UCSD-AML1 (cell line): ENCODE data around the gene ZIC4.

Source experiments
- DNase-seq: peaks from one replicate; lab custom pipeline; 2025; ENCODE audit not compliant: unreplicated experiment; lab: John Stamatoyannopoulos, UW

ZIC4 gene

GRCh38 chr3:147356145-147356908, 50.0 kb downstream of the ZIC4 start:
- DNase-seq = no peak

GRCh38 chr3:147355753-147356090, 50.6 kb downstream of the ZIC4 start:
- DNase-seq = no peak

- no peak for DNase-seq
These were observed 51.1 kb downstream of the ZIC4 start for GRCh38 chr3:147355084-147355752.

- DNase-seq = no peak
These were observed 51.7 kb downstream of the ZIC4 start for GRCh38 chr3:147354623-147355022.

- DNase-seq = no peak
These were observed 55.0 kb downstream of the ZIC4 start for GRCh38 chr3:147351301-147351700.

GRCh38 chr3:147348976-147349375, 57.4 kb downstream of the ZIC4 start:
- no peak for DNase-seq

DNA sequence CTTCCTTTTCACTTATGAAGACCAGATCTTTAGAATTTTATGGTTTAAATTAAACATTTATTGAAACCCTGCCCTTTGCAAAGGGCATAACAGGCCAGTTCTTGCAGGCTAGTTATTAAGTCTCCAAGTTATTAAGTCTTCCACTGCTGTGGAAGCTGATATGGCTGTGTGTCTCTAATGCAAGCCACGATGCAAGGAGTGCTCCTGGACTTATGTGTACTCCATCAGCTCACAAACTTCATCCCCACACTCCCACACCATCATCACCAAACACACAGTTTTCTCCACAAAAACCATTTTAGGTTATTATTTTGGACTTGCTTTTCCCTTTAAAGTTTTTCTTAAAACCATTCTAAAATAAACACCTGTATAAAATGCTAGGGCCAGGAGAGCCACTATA, 62.4 kb downstream of the ZIC4 start:
- DNase-seq = no peak

DNA sequence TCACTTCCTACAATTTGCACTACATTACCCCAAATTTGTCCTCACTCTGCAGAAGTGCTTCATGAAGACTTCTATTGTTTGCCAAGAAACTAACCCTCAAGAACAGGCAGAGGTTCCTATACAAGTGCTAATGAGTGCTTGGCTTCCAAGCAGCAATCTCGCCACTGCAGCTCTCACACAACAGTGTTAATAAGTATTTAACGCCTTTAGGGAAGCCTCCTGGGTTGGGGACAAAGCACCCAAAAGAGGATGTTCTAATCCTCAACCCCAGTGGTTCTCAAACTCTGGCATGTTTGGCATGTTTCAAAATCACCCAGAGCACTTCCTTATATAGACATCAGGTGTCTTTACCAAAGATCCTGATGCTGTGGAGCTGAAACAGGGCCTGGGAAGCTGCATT, 64.6 kb downstream of the ZIC4 start:
- no peak for DNase-seq

DNA sequence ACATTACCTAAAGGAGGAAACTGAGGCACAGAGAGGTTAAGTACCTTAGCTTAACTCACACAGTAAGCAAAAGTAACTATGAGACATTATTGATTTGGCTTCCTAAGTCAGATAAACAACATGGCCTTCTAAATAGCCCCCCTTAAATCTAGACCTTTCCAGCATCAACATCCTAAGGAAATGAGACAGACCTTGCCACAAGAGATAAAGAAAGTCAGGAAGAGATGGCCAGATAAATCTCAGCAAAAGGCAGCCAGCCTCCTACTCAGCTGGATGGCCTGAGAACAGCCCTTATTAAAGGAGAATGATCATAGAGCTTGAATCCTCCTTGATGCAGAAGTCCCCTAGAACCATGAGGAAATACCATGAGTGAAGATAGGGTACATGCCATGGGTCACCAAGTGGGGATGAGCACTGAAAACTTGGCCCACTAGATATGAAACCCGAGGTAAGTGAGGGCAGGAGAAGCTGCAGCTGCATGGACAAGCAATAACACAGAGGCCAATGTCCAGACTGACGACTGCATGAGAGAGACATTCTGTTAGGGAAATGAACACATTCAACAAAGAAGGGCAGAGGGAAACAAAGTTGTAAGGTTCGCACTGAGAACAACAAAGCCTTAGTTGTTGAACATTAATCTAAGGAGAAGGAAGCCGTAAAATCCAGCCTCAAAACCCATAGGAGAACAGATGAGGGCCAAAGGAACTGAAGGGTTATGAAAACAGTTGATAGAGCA, 69.6 kb downstream of the ZIC4 start:
- DNase-seq = no peak
